ENCODE data around the gene OGFOD3. TPM values are rescaled to one million over a fixed set of nuclear protein-coding genes. Genes with fewer than 3 reads are reported as not detected.

Gene OGFOD3
- total and polyA plus RNA-seq, 2 experiments from 2014 or later, result 9.6 to 24.6 TPM

DNA sequence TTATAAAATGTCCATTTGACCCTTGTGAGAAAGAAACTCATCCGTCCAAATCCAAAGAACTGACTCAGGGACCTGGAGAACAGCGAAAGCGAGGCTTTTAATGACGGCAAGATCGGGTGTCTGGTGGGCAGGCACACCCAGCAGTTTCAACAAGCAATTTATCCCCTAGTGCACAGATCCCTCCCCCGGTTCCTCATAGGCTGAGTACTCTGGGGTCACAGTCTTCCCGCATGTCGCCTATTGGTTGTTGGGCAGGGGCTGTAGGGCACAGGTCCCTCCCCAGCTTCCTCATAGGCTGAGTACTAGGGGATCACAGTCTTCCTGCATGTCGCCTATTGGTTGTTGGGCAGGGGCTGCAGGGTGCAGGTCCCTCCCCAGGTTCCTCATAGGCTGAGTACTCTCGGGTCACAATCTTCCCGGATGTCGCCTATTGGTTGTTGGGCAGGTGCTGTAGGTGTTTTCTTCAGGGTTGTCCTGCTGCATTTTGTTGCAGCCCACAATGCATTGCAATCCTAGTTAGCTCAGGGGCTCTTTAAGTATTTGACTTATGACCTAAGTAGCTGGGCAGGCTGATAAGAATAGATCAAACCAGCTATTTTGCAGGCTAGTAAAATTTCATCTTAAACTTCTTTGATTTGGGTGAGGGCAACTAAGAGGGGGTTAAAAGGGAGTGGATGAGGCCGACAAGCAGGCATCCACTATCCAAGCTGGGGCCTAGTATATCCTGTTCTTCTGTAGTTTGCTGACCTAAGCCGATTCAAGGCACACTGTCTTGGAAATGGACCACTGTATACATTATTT is 50.5 kb downstream of the OGFOD3 start:
- peaks cover 12% of the 10 kb centered on the region for H3K4me1 Mint-ChIP-seq
- Histone ChIP-seq H3K9me2 (ENCODE audit: insufficient read depth) (no peaks in the 10 kb centered on the region), H3K4me3 (no peak overlapping the region), H4K20me1 (replicated peaks; ENCODE audit: insufficient read depth) (no peaks in the 10 kb centered on the region), H3K4me2 (0 out of 2 replicates have a peak overlapping the region, but pooled peaks have one; percentile 23), H3K36me3 (ENCODE audit: insufficient read depth) (no peaks in the 10 kb centered on the region), H3K27me3 (ENCODE audit: insufficient read depth) (peaks cover 38% of the 10 kb centered on the region), H3K79me2 (replicated peaks; ENCODE audit: insufficient read depth) (no peaks in the 10 kb centered on the region), H3K27ac (ENCODE audit: low read depth) (no peak overlapping the region), H3F3A (replicated peaks; ENCODE audit: low read depth) (no peaks in the 10 kb centered on the region), H3K4me1 (ENCODE audit: insufficient read depth) (no peaks in the 10 kb centered on the region; the same call in 1 of the 2 replicates), H2AFZ (no peak overlapping the region)
- DNase-seq (ENCODE audit: low spot score) (peak; percentile 82), ATAC-seq (peak; percentile 82)
- no peak overlapping the region for H3K27ac Mint-ChIP-seq
- peaks cover 4% of the 10 kb centered on the region; the same call in 2 of the 3 replicates for H3K36me3 Mint-ChIP-seq (ENCODE audit: low read depth)
- H3K27me3 Mint-ChIP-seq (ENCODE audit: insufficient read depth, low read depth, poor library complexity), result peaks cover 35% of the 10 kb centered on the region
- peak overlapping the region; percentile 54 for H3K4me3 Mint-ChIP-seq
- TF ChIP-seq, protein P1, sequence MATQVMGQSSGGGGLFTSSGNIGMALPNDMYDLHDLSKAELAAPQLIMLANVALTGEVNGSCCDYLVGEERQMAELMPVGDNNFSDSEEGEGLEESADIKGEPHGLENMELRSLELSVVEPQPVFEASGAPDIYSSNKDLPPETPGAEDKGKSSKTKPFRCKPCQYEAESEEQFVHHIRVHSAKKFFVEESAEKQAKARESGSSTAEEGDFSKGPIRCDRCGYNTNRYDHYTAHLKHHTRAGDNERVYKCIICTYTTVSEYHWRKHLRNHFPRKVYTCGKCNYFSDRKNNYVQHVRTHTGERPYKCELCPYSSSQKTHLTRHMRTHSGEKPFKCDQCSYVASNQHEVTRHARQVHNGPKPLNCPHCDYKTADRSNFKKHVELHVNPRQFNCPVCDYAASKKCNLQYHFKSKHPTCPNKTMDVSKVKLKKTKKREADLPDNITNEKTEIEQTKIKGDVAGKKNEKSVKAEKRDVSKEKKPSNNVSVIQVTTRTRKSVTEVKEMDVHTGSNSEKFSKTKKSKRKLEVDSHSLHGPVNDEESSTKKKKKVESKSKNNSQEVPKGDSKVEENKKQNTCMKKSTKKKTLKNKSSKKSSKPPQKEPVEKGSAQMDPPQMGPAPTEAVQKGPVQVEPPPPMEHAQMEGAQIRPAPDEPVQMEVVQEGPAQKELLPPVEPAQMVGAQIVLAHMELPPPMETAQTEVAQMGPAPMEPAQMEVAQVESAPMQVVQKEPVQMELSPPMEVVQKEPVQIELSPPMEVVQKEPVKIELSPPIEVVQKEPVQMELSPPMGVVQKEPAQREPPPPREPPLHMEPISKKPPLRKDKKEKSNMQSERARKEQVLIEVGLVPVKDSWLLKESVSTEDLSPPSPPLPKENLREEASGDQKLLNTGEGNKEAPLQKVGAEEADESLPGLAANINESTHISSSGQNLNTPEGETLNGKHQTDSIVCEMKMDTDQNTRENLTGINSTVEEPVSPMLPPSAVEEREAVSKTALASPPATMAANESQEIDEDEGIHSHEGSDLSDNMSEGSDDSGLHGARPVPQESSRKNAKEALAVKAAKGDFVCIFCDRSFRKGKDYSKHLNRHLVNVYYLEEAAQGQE (IDR thresholded peaks at IDR 0.05; ENCODE audit: unreplicated experiment), result no peak
- TF ChIP-seq CREB1 (CRISPR knock-in tag; IDR thresholded peaks at IDR 0.05; ENCODE audit: low read depth), result peak; percentile 44; the same call in 1 of the 2 replicates
- peaks cover 12% of the 10 kb centered on the region; the same call in 2 of the 3 replicates for H3K9me3 Mint-ChIP-seq

GRCh38 chr17:82366749-82367148 is 51.6 kb downstream of the OGFOD3 start:
- H4K20me1 ChIP-seq (replicated peaks; ENCODE audit: insufficient read depth), result no peaks in the 10 kb centered on the region
- no peak for ATAC-seq
- no peaks in the 10 kb centered on the region for H3K9me2 ChIP-seq (ENCODE audit: insufficient read depth)
- no peak overlapping the region for H3K4me2 ChIP-seq
- Mint-ChIP-seq H3K36me3 (ENCODE audit: low read depth) (peaks cover 4% of the 10 kb centered on the region; the same call in 2 of the 3 replicates), H3K27ac (no peak overlapping the region), H3K27me3 (ENCODE audit: insufficient read depth, low read depth, poor library complexity) (peaks cover 29% of the 10 kb centered on the region), H3K4me1 (peaks cover 13% of the 10 kb centered on the region), H3K4me3 (no peak overlapping the region), H3K9me3 (peaks cover 12% of the 10 kb centered on the region; the same call in 2 of the 3 replicates)
- H3K4me3 ChIP-seq, result no peak overlapping the region
- no peaks in the 10 kb centered on the region for H3F3A ChIP-seq (replicated peaks; ENCODE audit: low read depth)
- no peaks in the 10 kb centered on the region for H3K79me2 ChIP-seq (replicated peaks; ENCODE audit: insufficient read depth)
- TF ChIP-seq EZH2phosphoT487 (IDR thresholded peaks at IDR 0.05; ENCODE audit: unreplicated experiment) (no peak), EZH2 (IDR thresholded peaks at IDR 0.05; ENCODE audit: low read depth, unreplicated experiment) (no peak), CTCF (conservative IDR thresholded peaks at IDR 0.05; ENCODE audit: low read depth in 2 of 2) (no peak)
- no peak for DNase-seq (ENCODE audit: low spot score)
- no peaks in the 10 kb centered on the region; the same call in 1 of the 2 replicates for H3K4me1 ChIP-seq (ENCODE audit: insufficient read depth)
- no peak overlapping the region for H3K27ac ChIP-seq (ENCODE audit: low read depth)
- H3K27me3 ChIP-seq (ENCODE audit: insufficient read depth), result peaks cover 26% of the 10 kb centered on the region
- no peak overlapping the region for H2AFZ ChIP-seq
- no peaks in the 10 kb centered on the region for H3K36me3 ChIP-seq (ENCODE audit: insufficient read depth)
